Stimulated activated CD4-positive, alpha-beta T cell treated with anti-CD3 and anti-CD28 coated beads, Interleukin-1b, Interleukin-23, amount 100 ng/mL, for 1 hour (primary cell): ENCODE measurements around the gene AFG3L2.

ENCODE experiments used
- DNase-seq, 2 donors: peaks; one replicate each; pipeline ENCODE4 v3.0.0-alpha.2; 2020; ENCODE audit warnings: low read depth in 2 of 2

The AFG3L2 gene

DNA sequence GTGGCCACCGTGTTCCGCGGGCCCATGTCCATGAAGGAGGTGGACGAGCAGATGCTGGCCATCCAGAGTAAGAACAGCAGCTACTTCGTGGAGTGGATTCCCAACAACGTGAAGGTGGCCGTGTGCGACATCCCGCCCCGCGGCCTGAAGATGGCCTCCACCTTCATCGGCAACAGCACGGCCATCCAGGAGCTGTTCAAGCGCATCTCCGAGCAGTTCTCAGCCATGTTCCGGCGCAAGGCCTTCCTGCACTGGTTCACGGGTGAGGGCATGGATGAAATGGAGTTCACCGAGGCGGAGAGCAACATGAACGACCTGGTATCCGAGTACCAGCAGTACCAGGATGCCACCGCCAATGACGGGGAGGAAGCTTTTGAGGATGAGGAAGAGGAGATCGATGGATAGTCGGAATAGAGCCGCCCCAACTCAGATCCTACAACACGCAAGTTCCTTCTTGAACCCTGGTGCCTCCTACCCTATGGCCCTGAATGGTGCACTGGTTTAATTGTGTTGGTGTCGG lies 51.2 kb downstream of the AFG3L2 start:
- DNase-seq: no peak

DNA sequence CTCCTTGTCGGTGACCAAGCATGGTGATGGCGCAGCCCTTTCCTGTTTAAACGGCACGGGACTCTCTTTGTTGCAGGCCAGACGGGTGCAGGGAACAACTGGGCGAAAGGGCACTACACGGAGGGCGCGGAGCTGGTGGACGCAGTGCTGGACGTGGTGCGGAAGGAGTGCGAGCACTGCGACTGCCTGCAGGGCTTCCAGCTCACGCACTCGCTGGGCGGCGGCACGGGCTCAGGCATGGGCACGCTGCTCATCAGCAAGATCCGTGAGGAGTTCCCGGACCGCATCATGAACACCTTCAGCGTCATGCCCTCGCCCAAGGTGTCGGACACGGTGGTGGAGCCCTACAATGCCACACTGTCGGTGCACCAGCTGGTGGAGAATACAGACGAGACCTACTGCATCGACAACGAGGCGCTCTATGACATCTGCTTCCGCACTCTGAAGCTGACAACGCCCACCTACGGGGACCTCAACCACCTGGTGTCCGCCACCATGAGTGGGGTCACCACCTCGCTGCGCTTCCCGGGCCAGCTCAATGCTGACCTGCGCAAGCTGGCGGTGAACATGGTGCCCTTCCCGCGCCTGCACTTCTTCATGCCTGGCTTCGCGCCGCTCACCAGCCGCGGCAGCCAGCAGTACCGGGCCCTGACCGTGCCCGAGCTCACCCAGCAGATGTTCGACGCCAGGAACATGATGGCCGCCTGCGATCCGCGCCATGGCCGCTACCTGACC lies 51.9 kb downstream of the AFG3L2 start:
- DNase-seq: no peak

DNA sequence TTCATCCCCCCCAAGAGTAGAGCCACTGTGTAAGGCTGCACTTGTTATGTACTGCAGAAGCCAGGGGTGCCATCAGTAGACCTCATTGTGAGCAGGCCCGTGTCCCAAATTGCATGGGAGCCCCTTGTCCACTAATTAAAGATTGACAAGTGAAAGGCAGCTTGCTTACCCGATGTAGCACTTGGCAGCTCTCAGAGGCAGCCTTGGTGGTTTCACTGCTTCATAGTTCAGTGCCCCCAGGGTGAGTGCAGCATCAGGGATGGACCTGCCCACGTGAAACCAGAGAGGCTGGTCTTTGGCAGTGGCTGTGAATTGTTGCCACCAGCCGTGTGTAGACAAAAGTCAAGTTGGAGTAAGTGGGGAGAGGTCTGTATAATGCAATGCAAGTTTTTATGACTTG lies 55.7 kb downstream of the AFG3L2 start:
- no peak for DNase-seq

DNA sequence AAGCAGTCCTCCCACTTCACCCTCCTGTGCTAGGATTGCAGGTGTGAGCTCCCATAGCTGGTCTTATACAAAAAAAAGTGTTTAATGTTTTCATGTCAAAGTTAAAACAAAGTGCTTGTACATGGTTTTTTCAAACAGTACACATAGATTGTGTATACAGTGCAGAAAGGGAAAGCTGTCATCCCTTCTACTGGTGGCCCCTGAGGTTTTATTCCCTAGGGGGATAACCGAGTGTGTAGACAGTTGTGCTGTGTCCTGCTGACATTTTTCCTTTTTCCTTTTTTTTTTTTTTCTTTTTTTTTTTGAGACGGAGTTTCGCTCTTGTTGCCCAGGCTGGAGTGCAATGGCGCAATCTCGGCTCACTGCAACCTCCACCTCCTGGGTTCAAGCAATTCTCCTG lies 58.2 kb downstream of the AFG3L2 start:
- no peak for DNase-seq

DNA sequence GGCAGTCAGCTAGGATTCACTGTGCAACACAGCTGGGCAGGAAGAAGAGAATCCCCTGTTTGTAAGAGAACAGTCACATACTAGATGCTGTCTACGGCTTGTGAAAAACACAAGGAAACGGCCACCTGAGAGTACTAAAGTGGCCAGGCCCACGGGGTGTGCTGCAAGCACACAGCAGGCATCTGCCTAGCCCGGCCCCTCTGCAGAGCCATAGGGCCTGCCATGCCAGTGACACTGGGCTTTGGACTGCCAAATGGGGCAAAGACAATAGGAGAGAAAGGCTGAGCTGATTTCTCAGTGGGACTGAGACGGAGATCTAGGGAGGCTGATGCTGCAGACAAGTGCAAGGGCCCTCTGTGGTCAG lies 58.7 kb downstream of the AFG3L2 start:
- DNase-seq: no peak

DNA sequence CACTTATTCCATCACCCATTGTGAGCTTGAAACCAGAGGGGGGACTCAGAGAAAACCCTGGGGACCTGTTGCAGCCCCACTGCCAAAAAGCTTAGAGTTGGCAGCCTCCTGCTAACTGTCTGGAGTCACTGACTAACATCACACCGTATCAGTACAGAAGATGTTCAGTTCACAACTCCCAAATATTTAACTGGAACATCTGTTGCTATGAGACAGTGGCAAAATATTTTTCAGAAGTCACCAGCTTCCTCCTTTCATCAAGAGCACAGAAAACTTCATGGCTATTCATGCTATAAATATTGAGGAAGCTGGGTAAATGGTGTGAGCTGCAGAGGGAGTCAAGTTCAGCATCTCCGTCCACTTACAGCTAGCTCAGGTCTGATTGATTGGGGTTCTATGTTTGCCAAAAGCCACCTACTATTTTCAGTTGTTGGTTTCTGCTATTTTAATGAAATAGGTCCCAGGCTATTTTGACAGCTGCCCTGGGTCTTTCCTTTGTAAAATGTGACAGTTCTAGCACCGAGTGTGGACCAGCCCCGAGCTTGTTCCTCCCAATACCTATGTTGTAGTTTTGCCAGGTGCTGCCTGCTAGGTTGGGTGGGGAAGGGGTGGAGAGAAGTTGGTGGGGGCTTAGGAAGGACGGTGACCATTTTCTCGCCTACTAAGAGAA lies 59.2 kb downstream of the AFG3L2 start:
- no peak for DNase-seq

DNA sequence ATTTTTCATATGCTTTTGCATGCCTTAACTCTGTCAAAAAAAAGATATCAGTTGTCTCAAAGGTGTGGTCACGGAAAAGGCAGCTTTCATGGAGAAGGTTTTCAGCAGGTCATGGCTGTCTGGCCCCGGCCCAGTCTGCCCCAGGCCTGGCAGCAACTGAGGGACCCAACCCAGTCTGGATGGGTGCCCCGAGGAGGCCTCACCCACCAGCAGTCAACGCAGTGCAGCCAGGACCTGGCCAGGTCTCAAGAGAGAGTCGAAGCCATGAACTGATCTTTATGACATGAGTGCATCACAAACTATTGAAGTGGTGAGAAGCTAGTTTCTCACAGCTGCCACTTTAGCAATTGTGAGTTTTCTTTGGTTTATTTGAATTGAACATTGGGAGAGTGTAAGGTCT lies 61.1 kb downstream of the AFG3L2 start:
- DNase-seq: no peak

DNA sequence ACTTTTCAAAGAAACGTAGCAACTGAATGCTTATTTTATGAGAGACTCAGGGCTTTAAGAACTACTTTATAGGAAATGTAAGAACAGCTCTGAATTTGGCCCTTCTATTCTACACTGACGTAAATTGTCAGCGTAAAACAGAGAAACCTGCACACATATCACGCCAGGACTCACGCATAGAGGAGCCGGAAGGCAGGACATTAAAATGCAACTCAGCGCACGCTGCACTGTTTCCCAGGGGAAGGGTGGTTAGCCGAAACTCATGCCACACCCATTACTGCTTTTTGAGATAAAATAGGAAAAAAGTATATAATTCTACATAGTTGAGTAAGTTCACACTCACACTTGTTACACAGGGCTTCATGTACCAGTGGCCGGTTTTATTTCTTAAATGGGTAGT lies 61.5 kb downstream of the AFG3L2 start:
- no peak for DNase-seq

DNA sequence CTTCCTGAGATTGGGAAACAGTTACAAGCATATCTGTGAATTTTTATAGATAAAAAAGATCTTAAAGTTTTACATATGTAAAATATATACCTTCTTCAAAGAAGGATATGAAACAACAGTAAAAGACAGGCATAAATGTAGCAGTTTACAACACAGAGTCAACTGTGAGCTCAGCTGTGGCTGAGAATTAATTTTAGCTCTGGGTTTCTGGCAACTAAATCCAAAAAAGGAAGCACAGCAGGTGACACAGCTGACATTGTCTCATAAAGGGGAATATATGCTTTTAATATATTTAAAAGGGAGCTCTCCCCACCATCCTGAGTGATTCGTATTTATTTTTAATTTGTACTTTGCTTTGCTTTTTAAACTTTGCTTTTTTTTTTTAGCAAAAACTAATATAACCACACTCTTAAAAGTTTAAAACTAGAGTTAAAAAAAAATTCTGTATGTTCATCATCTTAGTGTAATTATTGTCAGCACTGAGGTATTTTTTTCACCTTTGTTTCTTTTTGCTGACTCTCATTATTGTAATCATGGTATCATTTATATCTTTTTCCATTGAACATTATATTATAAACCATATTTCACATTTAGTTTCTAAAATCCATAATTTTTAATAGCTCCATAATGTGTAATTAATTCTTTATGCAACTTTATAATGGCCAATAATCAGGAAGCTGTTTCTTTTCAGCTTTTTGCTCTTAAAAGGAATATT lies 62.3 kb downstream of the AFG3L2 start:
- DNase-seq: no peak

DNA sequence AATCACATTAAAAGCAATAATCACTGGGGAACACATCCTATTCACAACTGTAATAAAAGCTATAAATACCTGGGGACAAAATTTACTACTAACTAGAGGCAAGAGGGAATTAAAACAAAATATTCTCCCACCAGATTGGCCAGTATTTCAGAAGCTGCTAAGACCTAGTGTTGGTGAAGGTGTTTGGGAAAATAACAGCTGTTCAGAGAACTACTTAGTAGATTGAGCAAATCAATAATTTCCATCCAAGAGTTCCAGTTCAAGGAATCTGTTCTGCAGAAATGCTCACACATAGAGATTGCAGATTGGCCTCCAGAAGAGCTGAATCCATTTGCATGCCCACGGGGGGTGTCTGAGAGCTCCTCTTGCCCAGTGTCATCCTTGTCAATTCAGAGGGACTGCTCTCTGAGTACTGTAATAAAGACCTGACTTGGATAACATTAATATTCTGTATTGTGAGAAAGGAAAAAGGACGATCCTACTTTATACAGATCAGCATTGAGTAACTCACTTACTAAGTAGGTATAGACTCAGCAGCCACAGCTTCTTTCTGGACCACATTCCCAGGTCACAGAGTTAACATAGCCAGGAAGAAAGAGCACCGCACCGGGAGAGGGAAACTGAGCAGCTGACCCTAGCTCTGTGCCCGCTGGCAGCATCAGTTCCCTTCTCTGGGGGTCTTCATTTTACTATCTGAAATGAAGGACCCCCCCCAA lies 63.3 kb downstream of the AFG3L2 start:
- no peak for DNase-seq

DNA sequence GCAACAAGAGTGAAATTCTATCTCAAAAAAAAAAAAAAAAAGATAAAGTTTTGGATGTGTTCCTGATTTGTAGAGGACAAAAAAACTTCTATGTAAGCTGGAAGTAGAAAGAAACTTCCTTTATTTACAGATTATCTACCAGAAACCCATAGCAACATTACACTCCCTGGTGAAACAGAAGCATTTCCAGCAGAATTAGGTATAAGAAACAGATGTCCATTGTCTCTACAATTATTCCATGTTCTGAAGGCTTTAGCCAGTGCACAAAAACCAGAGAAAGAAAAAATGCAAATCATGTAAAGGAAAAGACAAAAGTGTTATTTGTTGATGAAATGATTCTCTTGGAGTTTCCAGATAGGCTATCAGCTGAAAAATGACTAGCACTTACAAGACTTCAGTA lies 64.1 kb downstream of the AFG3L2 start:
- DNase-seq: no peak

DNA sequence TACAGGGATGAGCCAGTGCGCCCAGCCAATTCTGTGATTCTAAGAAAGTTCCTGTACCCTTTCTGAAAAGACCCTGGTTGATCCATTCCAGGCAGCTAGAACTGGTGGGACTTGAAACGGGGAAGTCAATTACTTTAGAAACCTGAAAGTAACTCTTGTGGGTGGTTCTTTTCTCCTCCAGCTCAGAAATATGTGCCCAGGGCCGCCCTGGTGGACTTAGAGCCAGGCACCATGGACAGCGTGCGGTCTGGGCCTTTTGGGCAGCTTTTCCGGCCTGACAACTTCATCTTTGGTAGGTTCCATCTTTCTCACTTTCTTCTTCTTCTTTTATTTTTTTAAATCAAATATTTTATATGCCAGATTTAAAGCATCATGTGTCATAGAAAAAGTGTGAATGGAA lies 66.3 kb downstream of the AFG3L2 start:
- no peak for DNase-seq

DNA sequence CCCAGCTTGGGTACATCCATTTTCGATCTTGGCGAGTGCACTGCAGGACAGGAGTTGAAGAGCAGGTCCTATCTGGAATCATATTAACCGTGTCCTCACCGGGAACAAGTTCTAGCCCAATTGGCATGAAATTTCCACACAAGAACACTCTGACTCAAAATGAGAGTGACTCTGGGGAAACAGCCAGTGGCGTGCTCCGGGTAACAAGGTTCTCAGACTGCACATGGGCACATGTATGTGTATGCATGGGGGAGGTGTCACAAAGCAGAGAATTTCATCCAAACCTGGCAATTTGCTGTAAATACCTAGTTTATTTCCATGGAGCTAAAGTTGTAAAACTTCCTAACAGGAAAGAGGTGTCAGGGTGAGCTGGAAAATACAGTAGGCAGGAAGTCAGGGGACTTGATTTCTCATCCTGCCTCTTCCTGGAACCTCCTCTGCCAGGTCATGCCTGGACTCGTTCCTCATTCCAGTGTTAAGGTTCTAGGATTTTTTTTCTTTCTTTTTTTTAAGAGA lies 67.3 kb downstream of the AFG3L2 start:
- no peak for DNase-seq

DNA sequence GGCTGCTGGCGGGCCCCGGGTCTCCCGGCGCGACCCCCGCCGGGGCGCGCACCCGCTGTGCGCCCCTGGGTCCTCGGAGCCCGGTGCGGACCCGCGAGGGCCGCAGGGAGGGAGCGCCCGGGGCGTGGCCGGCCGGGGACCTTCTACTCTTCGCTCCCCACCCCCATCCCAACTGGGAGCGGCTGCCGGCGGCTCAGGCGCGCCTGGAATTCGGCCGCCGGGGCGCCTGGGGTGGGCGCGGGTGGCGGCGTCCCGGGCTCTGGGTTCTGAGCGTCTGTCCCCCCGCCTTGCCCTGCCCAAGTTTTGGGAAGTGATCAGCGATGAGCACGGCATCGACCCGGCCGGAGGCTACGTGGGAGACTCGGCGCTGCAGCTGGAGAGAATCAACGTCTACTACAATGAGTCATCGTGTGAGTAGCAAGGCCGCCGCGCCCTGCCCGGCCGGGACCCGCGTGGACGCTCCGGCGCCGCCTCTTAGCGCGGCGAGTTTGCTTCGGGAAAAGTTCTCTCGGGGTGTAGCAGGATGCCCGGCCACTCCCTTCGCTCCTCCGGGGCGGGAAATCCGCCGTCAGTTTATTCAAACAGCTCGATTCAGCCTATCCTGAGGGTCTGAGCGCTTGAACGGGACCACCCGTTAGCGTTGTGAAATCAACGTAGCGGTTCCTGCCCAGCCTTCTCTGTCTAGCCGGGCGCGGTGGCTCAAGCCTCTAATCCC lies 68.5 kb downstream of the AFG3L2 start:
- no peak for DNase-seq

DNA sequence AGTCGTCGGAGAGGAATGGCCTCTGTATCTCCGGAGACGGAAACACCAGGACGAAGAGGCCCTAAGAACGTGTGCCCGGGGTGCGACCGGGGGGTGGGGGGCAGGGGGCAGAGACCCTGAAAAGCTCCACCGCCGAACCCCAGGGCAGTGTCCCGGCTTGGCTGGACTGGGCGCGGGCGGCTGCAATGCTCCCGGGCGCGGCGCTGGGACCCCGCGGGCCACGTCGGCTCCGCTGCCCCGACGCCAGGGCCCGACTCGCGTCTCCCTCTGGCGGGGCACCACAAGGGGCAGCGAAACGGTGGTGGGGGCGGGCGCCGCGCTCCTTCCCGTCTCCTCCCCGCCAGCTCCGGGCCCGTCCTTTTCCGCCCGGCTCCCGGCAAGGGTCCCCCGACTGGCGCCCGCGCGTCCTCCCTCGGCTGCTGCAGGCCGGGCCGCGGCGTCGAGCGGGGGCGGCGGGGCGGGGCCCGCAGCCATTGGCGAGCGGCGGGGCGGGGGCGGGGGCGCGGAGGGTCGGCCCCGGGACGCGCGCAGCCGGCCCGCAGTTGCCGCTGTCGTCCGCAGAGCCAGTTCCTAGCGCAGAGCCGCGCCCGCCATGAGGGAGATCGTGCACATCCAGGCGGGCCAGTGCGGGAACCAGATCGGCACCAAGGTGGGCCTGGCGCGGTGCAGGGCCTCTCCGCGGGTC lies 69.2 kb downstream of the AFG3L2 start, which contains the start of gene TUBB6:
Gene TUBB6, plus strand, starts transcription at position 541 of the 685 bp plus-strand sequence. Its CDS starts 52 bp downstream, at position 593.
- DNase-seq: no peak

DNA sequence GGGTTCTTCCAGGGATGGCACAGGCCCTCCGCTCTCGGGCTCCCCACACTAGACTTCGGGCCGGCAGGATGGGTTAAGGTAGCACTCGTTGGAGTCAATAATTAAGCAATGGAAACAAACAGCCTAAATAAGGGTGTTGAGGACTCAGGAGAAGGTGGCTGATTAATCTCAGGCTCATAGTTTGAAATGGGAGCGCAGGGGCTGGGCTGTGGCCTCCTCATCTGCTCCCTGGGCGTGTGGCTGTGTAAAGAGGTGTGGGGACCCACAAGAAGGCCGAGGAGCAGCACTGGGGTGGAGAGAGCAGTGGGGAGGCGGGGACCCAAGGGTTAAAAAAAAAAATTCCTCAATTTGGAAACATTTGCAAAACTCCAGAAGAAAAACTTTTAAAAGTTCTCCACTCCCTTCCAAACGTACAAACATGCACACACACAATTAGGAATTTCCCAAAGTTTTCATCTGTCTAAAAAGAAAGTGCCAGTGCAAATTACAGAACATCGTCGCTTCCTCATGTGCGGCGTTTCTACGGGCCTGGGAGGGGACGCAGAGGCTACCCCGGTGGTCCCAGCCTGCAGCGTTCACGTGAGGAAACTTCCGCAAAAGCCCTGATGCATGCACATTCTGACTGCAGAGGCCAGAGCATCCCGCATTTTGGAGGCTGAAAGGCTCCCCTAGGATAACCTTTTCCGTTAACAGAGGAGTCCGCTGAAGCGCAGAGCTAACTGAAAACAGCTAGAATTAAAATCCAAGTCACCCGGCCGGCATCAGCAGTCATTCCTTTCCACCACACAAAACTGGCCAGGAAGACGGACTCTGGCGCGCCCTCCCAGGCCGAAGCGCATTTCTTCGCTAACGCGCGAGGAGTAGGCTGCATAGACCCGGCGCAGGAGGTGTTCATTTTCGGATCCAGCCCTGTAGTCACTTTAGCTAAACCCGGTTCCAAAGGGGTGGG lies 70.0 kb downstream of the AFG3L2 start:
- no peak for DNase-seq

DNA sequence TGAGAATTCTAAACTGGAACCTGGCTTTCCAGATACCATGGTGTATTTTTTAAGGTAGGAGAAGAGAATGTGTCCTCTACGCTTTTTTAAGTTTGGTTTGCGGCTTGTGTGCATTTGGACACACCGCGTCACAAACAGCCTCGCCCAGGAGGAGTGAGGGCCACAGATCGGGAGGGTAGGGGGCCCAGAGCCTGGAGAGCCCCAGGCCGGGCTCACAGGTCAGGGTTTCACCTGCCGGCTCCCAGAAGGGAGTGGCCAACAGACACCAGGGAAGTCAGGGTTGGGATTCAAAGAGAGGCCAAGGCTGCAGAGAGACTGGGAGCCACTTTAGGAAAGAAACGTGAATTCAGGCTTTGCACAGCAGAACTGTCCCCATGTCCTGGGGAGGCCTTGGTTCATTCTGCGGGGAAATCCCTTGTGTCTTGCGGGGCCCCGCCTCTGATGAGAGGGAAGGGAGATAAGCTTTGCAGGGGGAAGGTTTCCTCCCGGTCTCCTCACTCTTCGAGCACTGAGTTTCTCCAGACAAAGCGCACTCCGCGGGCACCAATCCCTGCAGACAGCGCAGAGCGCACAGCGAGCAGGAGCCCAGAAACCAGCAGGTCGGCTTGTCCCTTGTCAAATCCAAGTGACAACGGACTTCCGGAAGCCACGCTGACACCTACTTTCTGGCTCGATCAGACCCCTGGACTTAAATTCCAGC lies 70.9 kb downstream of the AFG3L2 start:
- DNase-seq: no peak

DNA sequence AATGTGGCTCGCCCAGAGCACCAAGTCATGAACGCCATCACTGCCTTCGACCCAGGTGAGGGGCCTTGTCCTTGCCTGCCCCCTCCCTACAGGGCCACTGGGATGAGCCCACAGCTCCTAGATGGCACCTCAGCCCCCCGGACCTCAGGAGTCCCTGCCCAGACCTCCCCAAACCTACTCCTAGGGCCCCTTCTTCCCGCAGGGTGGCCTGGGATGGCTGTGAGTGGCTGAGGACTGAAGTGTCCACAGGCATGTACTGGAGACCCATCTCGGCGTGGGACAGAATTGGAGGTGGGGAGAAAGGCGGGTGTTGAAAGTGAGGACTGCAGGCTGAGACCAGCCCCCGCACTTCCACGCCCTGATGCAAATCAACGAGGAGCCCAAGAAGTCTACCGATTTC lies 71.8 kb downstream of the AFG3L2 start:
- no peak for DNase-seq
